Progenitor cell of endocrine pancreas (in vitro differentiated cells): ENCODE results near the gene DISP2. TPM values are rescaled to one million over a fixed set of nuclear protein-coding genes. Genes with fewer than 3 reads are reported as not detected.
A peak's percentile ranks its signal among the peaks of the same experiment; 100 is the strongest.

ENCODE experiments used
- DNase-seq: peaks from one replicate; pipeline ENCODE4 v3.0.0; 2021; ENCODE audit warnings: low spot score; ENCODE audit not compliant: unreplicated experiment
- H3K27ac Mint-ChIP-seq: 2 replicates; pipeline ENCODE4 v1.8.0; 2021; ENCODE audit warnings: mild to moderate bottlenecking, moderate library complexity, mixed read lengths
- H3K27me3 Mint-ChIP-seq: 2 replicates; pipeline ENCODE4 v1.8.0; 2021; ENCODE audit warnings: mixed read lengths
- H3K36me3 Mint-ChIP-seq: 2 replicates; pipeline ENCODE4 v1.8.0; 2022; ENCODE audit warnings: mixed read lengths; ENCODE audit not compliant: insufficient read depth
- H3K4me1 Mint-ChIP-seq: 2 replicates; pipeline ENCODE4 v1.8.0; 2021; ENCODE audit warnings: low read depth, mixed read lengths
- H3K4me3 Mint-ChIP-seq: 2 replicates; pipeline ENCODE4 v1.8.0; 2021; ENCODE audit warnings: low read depth, mild to moderate bottlenecking, moderate library complexity, mixed read lengths
- H3K9me3 Mint-ChIP-seq: 2 replicates; pipeline ENCODE4 v1.8.0; 2021; ENCODE audit warnings: low read depth, mixed read lengths
- total RNA-seq: library from RNA; stranded (reverse); gene quantifications from 2 replicates; pipeline ENCODE4 v1.2.1, GENCODE V29; 2021
- TF ChIP-seq, protein P1 (sequence below): fragments of 200-600 bp; sonication (generic); IDR thresholded peaks from one replicate; pipeline ENCODE4 v1.5.0; 2021; ENCODE audit warnings: antibody characterized with exemption, mild to moderate bottlenecking; ENCODE audit not compliant: unreplicated experiment

Gene DISP2
- total RNA-seq, 1 donor from 2014 or later, result 3.2 TPM

DNA sequence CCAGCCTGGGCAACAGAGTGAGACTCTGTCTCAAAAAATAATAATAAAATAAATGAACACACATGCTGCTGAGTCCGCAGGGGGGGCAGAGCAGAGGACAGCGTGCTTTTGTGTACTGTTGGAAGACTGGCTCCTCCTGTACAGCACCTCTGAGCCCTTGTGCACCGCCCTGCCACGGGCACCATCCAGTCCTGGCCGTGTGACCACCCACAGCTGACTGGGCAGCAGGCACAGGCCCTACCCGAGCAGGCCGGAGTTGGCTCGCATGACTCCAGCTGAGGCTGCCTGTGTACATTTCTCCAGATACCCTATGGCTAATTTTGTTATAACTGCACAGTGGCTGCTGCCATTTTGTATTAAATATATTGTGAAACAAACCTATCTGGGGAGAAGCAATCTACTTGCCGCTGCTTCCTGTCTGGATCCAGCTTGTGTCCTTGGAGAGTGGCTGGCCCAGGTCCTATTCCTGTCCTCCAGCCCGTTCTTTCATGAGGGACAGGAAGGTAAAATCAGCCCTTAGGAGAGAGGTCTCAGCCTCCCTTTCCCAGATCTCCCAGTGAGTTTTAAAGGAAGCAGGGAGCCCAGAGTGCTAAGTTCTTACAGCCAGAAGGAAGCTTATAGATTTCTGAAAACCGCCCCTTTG lies 62.2 kb downstream of the DISP2 start:
- TF ChIP-seq, protein P1, sequence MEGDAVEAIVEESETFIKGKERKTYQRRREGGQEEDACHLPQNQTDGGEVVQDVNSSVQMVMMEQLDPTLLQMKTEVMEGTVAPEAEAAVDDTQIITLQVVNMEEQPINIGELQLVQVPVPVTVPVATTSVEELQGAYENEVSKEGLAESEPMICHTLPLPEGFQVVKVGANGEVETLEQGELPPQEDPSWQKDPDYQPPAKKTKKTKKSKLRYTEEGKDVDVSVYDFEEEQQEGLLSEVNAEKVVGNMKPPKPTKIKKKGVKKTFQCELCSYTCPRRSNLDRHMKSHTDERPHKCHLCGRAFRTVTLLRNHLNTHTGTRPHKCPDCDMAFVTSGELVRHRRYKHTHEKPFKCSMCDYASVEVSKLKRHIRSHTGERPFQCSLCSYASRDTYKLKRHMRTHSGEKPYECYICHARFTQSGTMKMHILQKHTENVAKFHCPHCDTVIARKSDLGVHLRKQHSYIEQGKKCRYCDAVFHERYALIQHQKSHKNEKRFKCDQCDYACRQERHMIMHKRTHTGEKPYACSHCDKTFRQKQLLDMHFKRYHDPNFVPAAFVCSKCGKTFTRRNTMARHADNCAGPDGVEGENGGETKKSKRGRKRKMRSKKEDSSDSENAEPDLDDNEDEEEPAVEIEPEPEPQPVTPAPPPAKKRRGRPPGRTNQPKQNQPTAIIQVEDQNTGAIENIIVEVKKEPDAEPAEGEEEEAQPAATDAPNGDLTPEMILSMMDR, result no peak
- H3K9me3 Mint-ChIP-seq, result no peaks in the 10 kb centered on the region
- no peaks in the 10 kb centered on the region for H3K36me3 Mint-ChIP-seq
- H3K27ac Mint-ChIP-seq, result no peak overlapping the region
- DNase-seq, result no peak
- no peak overlapping the region for H3K4me3 Mint-ChIP-seq
- H3K4me1 Mint-ChIP-seq, result no peaks in the 10 kb centered on the region
- H3K27me3 Mint-ChIP-seq, result peaks cover 15% of the 10 kb centered on the region

DNA sequence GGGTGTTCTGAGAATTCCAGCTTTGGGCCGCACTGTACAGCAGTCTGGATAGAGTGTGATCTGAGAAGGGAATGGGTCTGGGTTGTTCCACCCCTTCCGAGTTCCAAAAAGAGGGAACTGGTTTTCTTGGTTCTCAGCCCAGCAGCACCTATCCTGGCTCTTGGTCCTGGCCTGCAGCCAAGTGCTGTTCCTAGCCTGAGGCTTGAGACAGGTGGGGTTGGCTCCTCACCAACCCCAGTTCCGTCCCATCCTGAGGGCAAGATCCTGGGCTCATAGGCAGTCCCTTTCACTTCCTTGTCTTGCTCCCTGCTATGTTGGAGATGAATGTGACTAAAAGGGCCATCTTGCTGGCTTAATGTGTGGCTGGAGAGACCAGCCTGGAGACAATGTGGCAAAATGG lies 62.8 kb downstream of the DISP2 start:
- no peak for DNase-seq
- Mint-ChIP-seq H3K27ac (no peak overlapping the region), H3K9me3 (no peaks in the 10 kb centered on the region), H3K36me3 (no peaks in the 10 kb centered on the region), H3K4me3 (no peak overlapping the region), H3K4me1 (no peaks in the 10 kb centered on the region), H3K27me3 (peaks cover 15% of the 10 kb centered on the region)
- TF ChIP-seq, protein P1, result no peak

DNA sequence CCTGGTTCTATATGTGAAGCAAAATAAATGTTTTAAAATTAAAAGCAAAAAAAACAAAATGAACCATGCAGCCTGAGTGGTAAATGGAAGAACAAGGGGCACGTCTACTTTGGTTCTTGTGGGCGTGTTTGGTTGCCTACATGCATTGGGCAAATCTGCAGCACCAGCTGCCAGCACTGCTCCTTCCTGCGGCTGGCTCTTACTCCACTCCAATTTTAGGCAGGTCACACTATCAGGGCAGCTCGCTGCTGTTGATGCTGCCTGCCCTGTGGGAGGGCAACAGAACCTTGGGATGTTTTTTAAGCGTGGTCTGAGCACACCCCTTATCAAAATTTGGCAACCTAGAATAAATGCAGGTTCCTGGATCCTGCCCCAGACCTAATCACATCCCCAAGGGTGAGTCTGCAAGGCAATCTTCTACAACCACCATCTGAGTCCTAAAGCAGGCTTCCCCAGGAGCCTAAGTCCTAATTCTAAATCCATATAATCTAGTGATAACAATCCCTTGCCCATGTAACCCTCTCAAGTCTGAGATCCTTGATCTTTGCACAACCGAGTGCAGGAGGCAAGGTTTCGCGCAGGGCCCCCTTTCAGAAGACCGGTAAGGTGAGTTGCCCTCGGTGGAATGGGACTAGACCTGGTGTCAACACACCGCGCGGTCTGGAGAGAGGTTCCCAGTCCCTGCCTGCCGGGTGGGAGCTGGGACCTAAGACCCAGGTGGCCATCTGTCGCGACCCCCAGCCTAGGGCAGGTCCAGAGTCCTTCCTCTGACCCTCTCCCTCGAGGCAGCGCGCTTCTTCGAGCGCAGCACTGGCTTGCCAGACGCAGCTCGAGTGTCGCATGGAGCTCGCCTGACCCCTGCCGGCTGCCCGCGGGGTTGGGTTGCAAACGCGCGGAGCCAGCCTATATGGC lies 63.5 kb downstream of the DISP2 start:
- TF ChIP-seq, protein P1, result peak; percentile 90
- Mint-ChIP-seq H3K36me3 (no peaks in the 10 kb centered on the region), H3K4me3 (no peak overlapping the region), H3K4me1 (no peaks in the 10 kb centered on the region), H3K9me3 (no peaks in the 10 kb centered on the region), H3K27me3 (peaks cover 15% of the 10 kb centered on the region), H3K27ac (no peak overlapping the region)
- DNase-seq, result peak; percentile 67

DNA sequence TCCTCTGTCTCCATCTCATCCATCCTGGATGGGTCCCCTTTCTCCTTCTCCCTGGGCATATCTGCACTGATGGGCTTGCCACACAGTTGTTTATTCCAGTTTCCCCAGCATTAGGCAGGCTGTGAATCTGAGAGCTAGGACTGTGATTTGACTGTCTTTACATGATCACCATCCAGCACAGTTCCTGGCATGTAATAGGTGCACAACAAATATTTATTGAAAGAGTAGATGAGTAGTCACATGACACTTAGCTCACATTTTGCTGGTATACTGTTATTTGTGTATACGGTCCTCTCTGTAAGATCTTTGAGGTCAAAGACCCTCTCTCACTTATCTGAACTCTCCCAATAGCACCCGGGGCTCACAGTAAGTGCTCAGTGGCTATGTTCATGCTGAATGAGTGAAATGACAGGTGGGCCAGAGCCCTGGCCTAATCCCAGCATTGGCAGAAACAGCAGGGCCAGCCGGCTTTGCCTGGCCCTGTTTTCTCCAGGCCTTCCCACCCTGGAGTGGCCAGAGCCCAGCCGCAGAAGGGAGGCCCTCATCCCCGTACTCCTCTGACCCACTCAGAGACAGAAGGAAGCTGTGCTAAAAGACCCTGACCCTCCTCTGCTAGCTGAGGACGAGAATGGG lies 66.6 kb downstream of the DISP2 start:
- peaks cover 23% of the 10 kb centered on the region for H3K27me3 Mint-ChIP-seq

DNA sequence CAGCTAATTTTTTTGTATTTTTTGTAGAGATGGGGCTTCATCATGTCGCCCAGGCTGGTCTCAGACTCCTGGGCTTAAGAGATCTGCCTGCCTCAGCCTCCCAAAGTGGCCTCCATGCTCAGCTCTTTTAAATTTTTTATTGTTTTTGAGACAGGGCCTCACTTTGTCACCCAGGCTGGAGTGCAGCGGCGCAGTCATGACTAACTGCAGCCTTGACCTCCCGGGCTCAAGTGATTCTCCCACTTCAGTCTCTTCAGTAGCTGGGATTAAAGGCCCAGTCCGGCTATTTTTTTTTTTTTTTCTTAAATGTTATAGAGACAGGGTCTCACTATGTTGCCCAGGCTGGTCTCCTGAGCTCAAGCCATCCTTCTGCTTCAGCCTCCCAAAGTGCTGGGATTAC lies 67.7 kb downstream of the DISP2 start:
- no peak for DNase-seq
- Mint-ChIP-seq H3K4me1 (no peaks in the 10 kb centered on the region), H3K27me3 (peaks cover 33% of the 10 kb centered on the region), H3K27ac (no peak overlapping the region), H3K9me3 (no peaks in the 10 kb centered on the region), H3K36me3 (no peaks in the 10 kb centered on the region), H3K4me3 (no peak overlapping the region)
- TF ChIP-seq, protein P1, result no peak

More for the DNA sequence above, 66.6 kb downstream of the DISP2 start:
- TF ChIP-seq, protein P1, result no peak
- Mint-ChIP-seq H3K36me3 (no peaks in the 10 kb centered on the region), H3K4me1 (no peaks in the 10 kb centered on the region), H3K27ac (no peak overlapping the region), H3K9me3 (no peaks in the 10 kb centered on the region), H3K4me3 (no peak overlapping the region)
- DNase-seq, result no peak
